Suppressor macrophage (primary cell): ENCODE measurements around the gene ARL17B.
"Not testable (repeated sequence)": the region's sequence is repeated elsewhere in the genome, so short reads cannot be mapped to it uniquely, and the experiment has no call there.

Source experiments
- DNase-seq, 4 experiments: peaks; one replicate each; pipeline ENCODE4 v3.0.0-alpha.2; 2020 to 2022
- total RNA-seq, 17 experiments: gene quantifications; one replicate each; lab custom pipeline; 2026; ENCODE audit warnings: mixed read lengths in 6 of 17, inconsistent platforms in 3 of 17; lab: John Stamatoyannopoulos, UW

Gene ARL17B
- 0.21 to 4.4 (median 1.7) reads per million in 17 experiments for total RNA-seq

DNA sequence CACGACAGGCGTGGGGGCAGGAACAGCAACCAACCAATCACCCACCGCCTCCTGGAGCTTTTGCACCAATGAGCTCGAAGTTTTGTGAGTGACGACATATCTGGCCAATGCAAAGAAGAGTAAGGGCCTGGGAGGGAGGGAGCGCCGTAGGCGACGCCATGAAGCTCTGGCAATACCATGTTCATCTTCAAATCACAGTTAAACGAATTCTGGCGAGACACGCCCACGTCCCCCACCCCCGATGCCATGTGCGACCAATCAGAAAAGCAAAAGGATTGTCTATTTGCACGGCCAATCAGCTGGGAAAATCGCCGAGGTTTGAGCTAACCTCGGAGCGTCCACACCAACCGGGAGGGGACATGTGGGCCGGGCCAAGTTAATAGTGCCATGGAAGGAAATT is at the start of gene ARL17B:
Gene ARL17B, minus strand, starts transcription at position 12 of the 400 bp plus-strand sequence. CDS start 3,369 bp downstream, outside the sequence.
- DNase-seq = not testable (repeated sequence)

DNA sequence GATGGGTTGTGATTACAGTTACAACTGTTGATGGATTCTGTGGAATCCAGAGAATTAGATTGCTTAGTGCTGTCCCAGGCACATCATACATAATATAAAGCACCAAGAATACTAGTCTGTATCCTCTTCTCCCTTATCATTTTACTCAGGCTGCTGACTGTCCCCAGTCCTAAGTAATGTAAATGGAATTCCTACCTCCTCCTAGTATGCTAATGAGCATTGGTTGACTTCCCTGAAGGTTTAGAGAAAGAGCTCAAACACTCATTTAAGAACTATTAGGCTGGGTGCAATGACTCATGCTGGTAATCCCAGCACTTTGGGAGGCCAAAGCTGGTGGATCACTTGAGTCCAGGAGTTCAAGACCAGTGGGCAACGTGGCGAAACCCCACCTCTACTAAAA is 48.3 kb upstream of the ARL17B start:
- not testable (repeated sequence) for DNase-seq

DNA sequence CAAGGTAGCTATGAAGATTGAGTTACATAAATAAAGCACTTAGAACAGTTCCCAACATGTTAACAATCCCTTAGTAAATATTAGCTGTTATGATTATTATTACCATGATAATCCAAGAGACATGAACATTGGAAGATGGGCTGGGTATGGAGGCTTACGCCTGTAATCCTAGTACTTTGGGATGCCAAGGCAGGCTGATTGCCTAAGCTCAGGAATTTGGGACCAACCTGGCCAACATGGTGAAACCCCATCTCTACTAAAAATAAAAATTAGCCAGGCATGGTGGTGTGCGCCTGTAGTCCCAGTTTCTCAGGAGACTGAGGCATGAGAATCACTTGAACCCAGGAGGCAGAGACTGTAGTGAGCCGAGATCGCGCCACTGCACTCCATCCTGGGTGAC is 45.6 kb upstream of the ARL17B start:
- not testable (repeated sequence) for DNase-seq

DNA sequence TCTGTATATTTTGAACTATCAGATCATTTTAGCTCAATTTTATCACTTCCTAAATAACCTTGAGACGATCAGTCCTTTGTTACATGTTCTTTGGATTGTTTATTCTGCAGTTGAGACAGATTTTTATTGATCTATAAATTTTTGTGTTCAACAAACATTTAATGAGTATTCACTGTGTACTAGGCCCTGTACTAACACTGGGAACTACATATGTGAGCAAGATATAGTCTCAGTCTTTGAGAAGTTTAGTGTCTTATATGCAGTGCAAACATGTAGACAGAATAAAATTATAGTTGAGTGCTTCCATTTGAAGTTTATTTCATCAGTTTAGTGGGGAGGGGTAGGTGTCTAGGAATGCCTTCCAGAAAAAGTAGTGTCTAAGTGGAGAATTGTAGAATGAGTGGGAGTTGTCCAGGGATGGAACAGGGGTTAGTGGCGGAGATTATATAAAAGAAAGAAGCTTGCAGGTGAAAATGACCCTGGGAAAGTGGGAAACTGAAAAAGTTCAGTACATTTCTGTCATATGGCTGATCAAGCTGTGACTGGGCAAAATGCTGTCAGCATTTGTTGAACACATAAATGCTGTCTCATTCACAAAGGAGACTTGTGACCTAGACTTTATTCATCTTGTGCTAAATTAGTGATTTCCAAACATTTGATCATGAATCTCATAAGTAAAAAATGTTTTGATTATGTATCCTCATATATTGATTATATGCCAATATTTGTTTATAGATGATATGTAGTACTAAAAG is 39.6 kb upstream of the ARL17B start:
- DNase-seq = not testable (repeated sequence)

DNA sequence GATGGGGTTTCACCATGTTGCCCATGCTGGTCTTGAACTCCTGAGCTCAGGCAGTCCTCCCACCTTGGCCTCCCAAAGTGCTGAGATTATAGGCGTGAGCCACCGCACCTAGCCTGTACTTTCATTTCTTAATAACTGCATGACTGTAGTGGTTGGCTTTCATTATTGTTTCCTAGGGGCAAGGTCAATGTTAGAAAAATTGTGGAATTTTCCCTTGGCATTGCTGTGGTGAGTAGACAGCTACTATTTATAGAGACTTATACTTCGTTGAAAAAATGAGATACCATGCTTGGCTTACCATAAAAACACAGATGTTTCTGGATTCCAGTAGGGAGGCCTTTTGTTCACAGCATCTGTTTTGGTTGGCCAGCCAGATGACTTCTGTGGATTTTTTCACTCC is 39.0 kb upstream of the ARL17B start:
- not testable (repeated sequence) for DNase-seq

DNA sequence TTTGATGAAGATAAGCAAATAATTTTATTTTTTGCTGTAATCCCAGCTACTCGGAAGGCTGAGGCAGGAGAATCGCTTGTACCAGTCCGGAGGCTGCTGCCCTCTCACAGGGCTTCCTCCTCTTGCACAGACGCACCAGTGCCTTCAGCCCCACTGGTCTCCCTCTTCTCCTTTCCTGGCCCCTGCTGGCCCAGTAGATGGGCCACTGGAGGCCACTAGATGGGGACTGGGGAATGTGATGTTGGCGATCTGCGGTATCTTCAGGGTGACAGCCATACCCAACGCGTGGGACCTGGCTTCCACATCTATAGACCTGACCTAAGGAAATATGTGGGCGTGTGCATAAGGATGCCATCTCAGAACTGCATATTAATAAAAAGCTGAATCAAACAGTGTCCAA is 38.4 kb upstream of the ARL17B start:
- DNase-seq = not testable (repeated sequence)

DNA sequence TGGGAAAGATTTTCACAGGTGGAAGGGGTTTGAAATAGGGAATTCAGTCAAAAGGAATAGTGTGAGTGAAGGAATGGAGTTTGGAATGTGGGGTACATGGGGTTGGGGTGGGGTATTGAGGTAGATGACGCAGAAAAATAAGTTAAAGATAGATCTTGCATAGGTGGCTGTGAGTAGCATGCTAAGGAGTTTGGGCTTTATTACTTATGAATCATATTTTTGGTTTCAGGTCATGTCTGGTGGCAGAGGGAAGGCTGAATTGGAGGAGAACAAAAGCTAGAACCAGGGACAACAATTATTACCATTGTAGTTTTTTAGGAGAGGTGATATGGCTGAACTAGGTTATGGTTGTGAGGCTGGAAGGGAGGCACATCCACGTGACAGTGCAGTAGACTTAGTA is 34.7 kb upstream of the ARL17B start:
- DNase-seq = not testable (repeated sequence)

DNA sequence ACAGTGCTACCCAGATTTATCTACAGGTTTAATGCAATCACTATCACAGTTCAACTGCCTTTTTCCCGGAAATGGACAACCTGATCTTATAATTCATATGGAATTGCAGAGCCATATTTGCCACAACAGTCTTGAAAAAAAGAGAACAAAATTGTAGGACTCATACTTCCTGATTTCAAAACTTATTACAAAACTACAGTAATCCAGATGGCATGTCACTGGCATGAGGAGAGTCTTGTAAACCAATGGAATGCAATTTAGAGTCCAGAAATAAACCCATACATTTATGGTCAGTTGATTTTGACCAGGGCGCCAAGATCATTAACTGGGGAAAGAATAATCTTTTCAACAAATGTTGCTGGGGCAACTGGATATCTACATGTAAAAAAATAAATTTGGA is 32.1 kb upstream of the ARL17B start:
- DNase-seq = not testable (repeated sequence)

DNA sequence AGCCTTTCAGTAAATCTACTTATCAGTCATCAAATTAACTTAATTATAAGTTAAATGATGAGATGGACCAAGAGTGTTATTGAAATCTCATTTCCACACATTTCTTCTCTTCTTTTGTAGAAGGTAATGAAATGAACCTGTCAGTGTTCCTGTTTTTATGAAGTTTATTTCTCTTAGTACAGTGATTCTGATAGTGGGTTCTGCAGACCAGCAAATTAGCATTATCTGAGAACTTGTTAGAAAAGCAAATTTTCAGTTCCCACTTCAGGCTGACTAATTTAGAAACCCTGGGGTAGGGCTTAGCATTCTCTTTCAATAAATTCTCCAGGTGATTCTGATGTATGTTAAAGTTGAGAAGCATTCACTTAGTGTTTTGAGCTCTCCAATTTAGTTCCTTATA is 23.9 kb upstream of the ARL17B start:
- DNase-seq = not testable (repeated sequence)

DNA sequence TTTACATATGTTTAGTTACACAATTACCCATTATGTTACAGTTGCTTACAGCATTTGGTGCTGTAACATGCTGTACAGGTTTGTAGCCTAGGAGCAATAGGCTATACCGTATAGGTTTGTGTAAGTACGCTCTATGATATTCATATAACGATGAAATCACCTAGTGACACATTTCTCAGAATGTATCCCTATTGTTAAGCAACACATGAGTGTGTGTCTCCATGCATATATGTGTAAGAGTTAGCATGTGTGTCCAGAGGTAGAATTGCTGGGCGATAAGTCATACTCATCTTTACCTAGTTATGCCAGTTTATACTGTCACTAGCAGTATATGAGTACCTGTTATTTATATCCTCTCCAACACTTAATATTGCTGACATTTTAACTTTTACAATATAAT is 21.6 kb upstream of the ARL17B start:
- DNase-seq = not testable (repeated sequence)

DNA sequence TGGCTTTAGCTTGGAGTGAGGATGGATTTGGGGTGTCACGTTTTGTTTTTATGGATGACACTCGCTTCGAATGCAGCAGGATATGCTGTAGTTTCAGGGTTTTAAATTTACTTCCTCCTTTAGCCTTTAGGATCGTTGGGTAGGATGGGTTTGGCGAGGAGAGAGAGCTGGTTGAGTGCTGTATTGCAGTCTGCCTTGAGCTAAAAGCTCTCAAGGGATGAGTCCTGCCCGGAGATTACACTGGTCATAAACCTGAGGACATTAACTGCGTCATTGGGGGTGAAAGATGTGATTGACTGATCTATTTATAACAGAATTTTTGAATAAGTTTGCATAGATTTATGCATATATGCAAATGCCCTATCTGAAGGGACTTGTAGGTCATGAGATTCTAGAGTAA is 11.9 kb upstream of the ARL17B start:
- DNase-seq = not testable (repeated sequence)

DNA sequence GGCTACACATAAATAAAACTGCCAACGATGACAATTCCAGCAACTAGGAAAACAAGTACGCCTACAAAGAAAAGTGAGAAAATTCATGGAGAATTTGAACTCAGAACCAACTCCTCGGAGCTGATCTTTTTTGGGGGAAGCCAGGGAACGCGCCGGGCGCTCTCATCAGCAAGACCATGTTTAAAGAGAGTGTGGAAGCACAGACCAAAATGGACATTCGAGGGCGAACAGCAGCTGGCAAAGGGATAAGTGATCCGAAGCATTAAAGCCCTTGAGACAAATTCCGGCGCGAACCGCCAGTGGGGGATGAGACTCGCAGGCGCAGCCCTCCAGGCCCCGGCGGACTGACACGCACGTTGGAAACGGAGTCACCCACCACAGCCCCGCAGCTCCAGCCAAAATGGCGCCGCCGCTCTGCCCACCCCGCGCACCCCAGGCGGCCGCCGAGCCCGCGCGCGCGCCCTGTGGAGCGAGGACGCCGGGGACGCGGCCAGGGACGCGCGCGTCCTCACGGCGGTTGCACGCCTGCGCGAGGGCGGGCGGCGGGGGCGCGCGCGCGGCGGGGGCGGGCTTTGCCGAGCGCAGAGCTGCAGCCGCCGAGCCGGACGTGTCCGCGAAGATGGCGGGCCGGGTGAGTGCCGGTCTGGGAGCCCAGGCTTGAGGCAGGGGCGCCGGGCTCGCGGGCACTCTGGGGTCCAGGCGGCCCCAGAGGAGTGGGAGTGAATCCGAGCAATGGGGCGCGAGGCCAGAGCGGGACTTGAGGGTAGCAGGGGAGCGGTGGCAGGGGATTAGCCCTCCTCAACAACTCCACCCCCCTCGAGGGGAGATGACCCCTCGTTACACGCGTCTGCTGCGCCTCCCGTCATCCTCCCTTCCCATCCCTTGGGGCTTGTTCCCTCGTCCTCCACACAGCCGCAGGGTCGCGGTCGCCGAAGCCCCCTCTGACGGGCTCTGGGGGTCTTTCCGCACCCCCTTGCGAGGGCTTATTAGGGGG is 11.0 kb upstream of the ARL17B start:
- not testable (repeated sequence) for DNase-seq

DNA sequence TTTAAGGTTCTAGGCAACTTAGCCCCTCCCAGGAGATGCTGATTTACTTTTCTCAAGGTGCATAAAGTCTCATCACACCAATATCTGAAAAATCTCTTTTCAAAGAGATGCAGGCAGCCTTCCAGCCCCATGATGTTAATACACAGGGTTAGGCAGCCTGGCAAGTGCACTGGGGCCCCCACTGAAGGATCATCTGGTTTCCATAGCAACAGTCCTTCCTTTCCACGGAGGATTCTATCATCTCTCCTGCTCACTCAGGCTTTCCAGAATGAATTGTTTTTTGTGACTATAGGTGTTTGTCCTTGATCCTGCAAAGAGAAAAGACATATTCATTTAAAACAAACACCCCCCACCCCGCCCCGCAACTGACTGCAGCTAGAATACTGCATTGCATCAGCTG is 6.0 kb upstream of the ARL17B start:
- DNase-seq = not testable (repeated sequence)

DNA sequence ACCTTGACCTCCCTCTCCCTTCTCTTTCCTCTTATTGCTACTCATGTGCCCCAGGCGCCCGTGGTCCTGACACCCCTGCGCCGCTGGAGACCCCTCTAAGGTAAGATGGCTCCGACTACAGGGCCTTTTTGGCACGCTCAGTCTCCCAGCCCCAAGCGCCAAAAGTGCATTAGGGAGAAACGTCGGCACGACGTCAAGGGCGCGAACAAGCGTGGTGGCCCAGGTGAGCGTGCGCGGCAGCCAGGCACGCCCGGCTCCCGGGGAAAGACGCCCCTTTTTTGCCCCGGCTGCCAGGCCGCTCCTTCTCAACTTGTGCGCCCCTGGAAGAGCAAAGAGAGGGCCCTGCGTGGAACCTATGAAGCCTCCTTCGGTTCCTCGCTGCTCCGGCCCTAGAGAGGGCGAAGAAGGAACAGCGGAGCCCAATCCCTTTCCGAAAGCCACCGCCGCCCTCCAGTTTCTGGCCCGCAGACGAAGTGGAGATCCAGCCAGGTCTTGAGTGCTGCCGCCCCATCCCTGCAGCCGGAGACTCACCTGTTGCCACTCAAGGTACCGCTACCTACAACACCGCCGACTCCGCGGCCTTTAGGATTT is 326 bp downstream of the ARL17B start:
- not testable (repeated sequence) for DNase-seq

DNA sequence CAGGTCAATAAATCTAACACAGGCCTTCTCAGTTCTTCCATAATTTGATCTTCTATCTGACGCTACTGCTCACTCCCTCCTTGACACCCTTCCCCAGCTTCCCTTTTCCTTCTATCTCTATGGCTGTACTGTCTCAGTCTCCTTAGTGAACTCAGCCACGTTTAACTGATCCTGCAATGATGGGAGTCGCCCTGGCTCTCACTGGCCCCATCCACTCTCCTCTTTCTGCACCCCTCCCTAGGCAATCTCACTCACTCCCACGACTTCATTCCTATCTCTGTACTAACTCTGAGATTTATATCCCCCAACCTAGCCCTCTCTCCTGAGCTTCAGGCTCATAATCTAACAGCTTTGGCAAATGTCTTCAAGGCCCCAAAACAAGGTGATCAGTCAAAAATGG is 7.7 kb downstream of the ARL17B start:
- DNase-seq = not testable (repeated sequence)

DNA sequence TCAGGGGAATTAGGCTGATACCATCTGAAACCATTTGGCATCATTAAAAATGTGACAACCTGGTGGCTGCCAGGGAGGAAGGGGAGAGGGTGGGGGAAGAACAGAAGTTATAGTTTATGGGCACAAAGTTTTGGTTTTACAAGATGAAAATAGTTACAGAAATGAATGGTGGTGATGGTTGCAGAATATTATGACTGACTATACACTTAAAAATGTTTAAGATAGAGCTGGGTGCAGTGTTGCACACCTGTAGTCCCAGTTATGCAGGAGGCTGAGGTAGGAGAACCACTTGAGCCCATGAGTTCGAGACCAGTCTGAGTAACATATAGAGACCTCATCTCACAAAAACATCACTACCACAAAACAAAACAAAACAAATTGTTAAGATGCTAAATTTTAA is 12.5 kb downstream of the ARL17B start:
- DNase-seq = not testable (repeated sequence)

DNA sequence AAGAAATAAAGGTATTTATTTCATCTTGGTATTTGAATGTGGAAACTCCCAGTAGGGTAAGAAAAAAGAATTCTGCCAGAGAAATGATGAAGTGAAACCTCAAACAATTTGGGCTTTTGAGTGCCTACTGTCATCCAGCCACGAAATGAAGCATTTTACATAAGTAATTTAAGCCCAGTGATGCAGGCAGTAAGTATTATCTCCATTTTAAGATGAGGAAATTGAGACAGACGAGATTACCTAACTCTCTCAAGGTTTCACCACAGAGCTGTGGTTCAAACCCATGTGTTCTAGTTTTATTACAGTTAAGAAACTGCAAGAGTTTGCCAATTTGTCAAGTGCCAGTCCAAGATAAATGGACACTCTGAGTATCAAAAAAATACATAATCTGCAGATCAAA is 13.2 kb downstream of the ARL17B start:
- not testable (repeated sequence) for DNase-seq

DNA sequence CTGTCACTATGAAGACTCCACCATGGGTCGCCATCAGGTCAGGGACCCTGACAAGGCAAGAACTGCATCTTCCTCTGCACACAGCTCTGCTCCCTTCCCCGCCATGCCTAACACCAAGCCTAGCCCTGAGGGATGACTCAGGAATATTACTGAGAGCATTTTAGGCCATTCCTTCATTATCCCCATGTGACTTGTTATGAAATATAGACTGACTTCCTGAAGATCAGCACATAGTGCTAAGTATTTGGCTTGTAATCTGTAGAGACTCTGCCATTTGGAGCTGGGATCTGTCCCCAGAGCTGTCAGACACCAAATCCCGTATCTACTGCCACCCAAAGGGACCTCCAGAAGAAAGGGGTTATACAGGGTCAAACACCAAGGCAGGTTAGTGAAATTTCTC is 19.4 kb downstream of the ARL17B start:
- not testable (repeated sequence) for DNase-seq

DNA sequence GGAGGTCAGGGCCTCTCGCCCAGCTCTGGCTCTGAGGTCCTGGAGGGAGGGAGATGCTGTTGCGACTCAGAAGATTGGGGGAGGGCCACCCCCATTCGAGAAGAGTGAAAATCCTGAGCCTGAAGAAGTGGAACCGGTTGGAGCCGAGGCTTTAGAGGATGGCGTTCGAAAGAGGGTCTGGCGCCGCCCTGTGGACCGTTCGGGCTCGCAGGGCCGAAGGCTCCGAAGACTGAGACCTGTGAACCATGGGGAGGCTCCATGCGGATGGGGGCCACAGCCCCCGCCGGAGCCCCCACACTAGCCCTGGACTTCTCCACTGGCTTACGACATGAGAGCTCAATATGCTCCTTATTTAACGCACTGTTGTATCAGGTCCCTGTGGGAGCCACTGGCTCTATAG is 20.3 kb downstream of the ARL17B start:
- not testable (repeated sequence) for DNase-seq

DNA sequence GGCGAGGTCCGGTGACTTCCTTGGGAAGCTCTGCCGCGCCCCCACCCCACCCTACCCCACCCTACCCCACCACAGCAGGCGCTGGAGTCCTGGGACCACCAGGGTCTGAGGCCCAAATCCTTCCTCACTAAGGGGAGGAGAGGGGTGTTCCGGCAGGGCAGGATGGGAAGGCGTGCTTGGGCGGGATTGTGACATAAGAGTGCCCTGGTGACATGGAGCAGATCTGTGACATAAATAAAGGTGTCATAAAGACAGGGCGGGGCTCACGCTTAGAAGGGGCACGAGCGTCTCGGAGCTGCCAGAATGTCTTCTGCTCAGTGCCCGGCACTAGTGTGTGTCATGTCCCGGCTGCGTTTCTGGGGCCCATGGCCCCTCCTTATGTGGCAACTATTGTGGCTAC is 66.7 kb downstream of the ARL17B start, which contains the start of gene LRRC37A:
Gene LRRC37A, plus strand, starts transcription at position 301 of the 400 bp plus-strand sequence. Its CDS starts 3 bp downstream, at position 304.
- not testable (repeated sequence) for DNase-seq

DNA sequence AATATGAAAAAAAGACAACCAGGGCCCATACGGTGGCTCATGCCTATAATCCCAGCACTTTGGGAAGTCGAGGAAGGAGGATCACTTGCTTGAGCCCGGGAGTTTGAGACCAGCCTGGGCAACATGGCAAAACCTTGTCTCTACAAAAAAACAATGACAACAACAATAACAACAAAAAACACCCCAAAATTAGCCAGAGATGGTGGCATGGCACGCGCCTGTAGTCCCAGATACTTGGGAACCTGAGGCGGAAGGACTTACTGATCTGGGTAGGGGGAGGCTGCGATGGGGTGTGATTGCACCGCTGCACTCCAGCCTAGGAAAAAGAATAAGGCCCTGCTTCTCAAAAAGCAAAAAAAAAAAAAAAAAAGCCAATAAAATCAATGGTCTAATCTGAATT is 69.9 kb downstream of the ARL17B start:
- DNase-seq = not testable (repeated sequence)

DNA sequence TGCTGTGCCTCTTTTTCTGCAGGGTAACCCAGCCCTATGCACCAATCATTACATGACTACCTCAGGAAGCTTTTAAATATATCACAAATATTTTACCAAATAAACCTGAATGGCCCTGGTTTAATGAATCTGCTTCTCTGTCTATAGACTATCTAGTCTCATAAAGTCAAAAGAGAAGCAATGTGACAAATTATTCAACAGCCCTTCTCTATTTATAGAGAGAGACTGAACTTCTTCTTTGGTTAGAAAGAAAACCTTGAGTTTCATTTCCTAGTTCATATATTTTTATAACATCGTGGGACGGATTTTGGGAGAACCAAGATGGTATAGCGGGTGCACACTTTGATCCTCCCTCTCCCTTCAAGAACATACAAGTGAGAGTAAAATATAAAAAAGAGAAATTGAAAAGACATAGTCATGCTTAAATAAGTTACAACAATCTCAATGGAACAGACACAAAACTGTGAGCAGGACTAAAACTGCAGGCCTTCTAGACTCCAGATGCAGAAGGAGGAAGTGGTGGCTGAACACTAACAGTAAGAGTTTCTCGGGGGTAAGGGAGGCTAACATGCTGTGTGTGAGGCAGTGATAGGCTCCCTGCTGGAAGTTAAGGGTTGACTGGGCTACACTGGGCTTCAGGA is 70.5 kb downstream of the ARL17B start:
- DNase-seq = peak; percentile 43 to 83 (median 69)
